NCI-H748 treated with DMSO at 0.1 percent for 48 hours (cell line): ENCODE results near the gene ARHGEF17.

Source experiments
- DNase-seq: peaks from one replicate; lab custom pipeline; 2025; lab: John Stamatoyannopoulos, UW

Gene ARHGEF17

DNA sequence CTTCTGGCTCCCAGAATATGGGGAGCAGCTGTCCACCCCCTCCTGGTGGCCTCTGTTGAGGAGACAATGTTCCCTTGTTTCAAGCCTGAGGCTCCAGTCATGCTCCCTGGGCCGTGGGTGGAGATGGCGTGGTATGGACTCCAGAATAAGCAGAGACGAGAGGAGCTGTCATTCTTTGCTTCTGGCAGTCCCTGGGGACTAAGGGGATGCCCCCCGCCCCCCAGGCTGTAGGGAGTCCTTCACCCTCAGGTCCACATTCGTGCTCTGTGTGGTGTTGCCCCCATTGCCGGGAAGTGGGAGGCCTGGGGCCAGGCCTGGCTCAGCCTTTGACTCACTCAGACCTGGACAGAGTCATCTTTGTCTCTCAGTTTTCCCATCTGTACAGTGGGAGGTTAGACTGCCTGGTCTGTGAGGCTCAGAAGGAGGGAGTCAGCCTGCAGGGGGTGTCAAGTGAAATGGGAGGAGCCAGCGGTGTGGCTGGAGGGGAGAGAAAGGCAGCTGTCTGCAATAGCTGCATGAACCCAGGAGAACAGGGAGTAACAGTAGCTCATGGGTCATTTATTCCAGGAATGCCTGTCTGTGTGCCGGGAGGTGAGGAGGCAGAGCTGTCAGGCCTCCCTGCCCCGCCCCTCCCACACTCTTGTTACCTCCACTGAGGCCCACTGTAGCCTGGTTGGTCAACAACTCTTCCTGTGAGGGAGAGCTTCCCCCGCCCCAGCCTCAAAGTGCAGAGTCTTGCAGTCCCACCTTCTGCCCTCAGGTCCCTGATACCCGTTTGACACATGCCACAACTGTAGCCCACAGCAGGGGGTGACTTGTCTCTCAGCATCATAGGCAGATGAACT lies 6.3 kb downstream of the ARHGEF17 start:
- DNase-seq = no peak

DNA sequence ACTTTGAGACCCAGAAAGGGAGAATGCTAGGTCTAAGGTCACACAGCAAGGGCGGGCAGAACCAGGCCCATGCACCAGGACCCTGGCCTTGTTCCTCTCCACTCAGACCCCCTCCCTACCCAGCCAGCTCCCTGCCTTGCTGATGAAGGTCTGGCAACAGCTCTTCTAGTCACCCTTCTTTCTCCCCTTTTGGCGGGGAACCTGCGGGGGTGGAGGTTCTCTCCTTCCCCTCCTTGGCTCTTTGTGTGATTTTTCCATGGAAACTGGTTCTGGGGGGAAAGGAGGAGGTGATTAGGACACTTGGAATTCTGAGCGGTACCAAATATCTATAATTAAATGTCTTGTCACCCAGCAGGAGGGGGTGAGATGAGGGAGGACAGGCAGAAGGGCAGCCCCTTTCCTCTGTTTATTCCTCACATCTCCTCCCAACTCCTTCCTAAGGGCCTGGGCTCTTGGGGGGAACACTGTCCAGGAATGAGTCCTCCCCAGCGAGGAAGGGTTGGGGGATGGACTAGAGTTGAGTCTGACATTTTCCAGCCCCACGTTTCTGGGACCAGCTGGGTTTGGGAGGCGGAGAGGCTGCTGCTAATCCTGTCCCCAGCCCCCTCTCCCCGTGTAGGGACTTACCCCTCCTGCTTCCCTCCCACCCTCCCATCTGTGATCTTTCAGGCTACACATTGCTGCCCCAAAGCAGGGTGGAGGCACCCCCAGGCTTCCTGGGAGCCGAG lies 7.4 kb downstream of the ARHGEF17 start:
- no peak for DNase-seq

DNA sequence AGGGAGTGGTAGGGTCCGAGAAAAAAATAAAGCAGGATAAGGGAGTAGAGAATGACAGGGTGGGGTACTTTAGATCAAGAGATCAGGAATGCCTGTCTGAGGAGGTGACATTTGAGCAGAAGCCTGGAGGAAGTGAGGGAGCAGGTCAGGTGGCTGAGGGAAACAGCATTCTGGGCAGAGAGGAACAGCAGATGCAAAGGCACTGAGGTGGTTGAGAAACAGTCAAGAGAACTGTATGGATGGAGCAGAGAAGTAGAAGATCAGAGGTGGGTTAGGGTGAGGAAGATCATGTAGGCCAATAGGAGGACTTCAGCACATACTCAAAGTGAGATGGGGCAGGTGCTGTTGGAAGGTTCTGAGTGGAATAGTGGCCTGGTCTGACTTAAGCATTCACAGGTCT lies 8.3 kb downstream of the ARHGEF17 start:
- DNase-seq = no peak

DNA sequence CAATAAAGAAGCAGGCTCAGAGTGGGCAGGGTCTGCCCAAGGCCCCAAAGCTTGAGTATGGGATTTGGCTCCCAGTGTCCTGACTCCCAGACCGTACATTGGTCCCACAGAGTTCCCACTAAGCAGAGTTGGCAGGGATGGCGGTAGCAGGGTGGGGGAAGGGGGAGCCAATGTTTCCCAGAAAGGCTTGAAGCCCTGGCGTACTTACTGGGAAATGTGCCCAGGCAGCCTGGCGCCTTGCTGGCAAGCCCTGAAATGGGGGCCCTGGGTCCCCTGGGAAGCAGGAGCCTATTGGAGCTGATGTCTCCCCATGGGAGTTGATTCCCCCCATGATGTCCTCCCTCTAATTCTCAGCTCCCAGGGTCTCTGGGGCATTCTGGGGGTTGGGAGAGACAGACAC lies 9.3 kb downstream of the ARHGEF17 start:
- DNase-seq = no peak

DNA sequence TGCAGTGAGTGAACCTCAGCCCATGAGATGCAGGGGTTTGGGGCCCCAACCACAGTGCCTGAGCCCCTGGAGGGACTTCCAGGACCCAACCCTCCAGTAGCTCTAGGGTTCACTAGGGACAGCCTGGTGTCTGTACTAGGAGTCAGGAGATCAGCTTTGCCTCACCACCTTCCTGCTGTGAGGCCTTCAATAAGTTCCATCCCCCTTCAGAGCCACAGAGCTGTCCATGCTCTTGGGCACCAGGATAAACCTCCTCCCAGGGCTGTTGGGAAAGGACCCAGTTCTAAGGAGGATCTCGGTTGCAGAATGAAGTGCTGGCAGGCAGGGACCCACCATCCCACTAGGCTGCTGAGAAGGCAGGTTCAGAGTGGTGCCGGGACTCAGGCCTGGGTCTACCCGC lies 9.7 kb downstream of the ARHGEF17 start:
- DNase-seq = no peak

DNA sequence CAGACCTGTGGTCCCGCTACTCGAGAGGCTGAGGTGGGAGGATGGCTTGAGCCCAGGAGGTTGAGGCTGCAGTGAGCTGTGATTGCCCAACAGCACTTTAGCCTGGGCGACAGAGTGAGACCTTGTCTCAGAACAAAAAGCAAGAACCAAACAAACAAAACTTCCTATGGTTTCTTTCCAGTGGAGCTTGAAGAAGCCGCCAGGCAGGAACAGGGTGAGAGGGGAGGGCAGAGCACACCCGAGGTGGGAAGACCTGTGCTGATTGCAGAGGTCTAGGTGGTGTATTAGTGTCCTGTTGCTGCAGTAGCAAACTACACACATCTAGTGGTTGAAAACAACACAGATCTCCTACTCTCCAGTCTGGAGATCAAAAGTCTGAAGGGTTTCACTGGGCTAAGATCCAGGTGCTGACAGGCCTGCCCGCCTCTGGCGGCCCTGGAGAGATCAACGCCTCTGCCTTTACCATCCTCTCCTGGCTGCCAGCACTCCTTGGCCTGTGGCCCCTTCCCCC lies 10.5 kb downstream of the ARHGEF17 start:
- no peak for DNase-seq

DNA sequence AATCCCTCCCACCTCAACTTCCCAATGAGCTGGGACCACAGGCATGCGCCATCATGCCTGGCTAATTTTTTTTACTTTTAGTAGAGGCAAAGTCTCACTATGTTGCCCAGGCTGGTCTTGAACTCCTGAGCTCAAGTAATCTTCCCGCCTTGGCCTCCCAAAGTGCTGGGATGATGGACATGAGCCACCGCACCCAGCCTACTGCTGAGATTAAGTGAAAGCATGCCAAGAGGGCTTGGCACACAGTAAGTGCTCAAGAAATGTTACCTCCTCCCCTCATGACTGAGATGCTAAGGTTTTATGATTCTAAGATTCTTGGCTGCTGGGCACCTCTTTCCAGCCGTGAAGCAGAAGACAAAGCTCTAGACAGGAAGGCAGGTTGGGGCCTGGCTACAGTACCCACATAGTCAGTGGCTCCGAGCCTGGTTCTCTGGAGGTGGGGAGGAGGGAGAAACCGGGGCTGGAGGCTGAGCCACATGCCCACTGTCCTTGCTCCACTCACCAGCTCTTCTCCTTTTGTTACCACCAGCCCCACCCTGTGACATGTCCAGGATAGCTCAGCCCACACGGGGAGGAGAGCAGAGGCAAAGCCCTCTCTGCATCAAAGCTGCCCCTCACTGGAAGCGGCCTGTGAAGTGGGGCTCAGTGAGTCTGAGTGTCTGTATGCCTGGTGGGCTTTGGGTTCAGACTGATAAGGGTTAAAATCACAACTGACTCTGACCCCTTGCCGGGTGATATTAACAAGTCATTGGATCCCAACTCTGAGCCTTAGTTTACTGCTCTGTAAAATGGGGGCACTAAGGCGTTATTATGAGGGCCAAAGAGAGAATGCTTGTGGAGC lies 12.9 kb downstream of the ARHGEF17 start:
- DNase-seq = no peak

DNA sequence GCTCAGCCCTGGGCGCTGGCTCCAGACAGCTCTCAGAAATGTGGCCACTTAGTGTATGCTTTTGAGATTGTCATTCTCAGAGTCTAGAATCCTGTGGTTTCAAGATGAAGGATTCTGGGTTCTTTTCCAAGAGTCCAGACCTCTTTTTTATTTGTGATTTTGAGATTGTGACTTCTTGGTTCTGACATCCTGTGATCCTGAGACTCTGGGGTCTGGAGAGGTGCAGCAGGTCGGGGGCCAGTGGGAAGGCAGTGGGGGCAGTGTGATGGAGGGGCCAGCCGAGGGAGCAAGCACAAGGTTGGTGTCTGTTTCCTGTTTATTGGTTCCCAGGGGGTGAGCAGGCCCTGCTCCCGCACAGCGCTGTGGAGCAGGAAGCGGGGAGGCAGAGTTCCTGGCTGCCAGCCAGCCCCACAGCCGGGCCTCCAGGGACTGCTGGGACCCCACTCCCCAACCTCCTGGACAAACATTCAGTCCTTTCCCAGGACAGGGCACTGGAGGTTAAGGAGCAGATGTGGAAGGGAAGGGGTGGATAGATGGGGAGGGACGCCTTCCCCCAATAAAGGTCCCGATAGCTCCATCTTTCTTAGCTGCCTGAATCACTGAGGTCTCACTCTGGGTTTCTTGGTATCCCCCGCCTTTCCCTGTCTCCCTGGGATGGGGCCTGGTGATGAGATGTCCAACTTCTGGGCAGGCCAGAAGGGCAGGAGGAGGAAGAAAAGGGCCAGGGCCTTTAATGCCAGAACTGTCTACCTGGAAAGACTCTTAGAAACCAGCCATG lies 13.7 kb downstream of the ARHGEF17 start:
- no peak for DNase-seq

DNA sequence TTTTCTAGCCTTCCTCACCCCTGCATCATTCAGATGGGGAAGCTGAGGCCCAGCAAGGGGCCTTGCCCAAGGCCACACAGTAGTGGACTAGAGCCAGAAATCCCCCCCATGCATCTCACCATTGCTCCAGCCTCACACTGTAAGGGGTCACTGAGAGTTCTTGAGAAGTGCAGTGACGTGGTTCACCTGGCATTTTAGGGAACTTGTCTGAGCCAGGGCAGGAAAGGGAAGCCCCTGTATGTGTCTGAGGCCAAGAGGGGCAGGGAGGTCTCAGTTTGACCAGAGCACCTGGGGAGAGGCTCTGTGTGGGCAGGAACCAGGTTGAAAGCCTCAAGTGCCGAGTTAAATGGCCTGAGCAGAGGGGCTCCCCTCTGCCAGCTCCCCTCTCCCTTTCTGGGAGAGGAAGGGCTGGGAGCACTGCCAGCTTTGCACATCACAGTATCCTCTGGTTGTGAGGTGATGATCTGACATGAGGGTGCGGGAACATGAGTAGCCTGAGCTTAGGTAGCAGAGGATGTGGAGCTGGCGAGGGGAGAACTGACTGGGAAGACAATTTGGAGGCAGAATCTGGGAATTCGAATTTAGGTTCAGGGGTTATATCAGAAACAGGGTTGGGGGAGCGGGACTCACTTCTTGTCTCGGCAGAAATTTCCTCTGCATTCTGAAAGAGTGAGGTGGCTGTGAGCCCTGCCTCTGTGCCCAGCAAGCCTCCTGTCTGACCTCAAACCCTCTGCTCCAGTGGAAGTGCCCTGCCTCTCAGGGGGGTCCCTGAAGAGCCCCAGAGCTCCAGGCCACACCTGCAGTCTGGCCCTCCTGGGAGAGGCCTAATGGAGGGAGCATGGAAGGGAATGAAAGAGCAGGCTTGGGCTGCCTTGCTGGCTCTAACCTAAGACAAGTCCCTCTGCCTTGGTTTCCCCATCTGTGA lies 14.6 kb downstream of the ARHGEF17 start:
- no peak for DNase-seq

DNA sequence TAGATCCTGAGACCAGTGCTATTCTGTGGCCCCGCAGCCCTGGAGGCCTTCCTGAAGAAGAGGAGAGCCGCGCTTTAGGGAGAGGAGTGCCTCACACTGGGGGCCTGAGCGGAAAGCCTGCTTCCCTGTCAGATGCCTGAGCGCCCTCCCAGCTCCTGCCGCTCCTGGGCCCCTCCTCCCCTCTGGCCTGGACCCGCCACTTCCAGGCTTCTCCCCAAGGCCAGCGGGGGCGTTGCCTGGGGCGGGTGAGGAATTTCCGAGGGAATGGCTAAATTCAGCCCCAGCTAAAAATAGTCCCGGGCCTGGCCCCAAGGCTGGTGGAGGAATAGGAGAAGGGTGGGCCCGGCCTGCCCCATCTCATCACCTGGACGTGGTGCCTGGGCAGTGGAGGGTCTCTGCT lies 15.4 kb downstream of the ARHGEF17 start:
- DNase-seq = no peak

DNA sequence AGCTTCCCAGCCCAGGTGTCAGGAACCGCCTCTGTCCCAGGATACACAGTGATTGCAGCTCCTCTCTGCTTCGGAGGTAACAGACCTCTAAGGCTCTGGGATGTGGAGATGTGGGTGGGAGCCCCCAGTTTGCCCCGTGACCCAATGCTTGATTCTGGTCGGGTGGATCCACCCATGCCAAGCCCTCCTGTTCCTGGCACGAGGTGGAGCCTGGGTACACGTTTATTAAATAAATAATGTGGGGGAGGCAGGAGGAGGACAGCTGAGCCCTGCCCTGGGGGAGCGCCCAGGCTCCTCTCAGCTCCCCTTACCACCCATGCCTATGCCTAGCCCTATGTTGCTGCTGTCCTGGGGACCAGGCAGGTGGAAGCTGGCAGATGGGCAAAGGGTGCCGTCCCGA lies 16.0 kb downstream of the ARHGEF17 start:
- no peak for DNase-seq

DNA sequence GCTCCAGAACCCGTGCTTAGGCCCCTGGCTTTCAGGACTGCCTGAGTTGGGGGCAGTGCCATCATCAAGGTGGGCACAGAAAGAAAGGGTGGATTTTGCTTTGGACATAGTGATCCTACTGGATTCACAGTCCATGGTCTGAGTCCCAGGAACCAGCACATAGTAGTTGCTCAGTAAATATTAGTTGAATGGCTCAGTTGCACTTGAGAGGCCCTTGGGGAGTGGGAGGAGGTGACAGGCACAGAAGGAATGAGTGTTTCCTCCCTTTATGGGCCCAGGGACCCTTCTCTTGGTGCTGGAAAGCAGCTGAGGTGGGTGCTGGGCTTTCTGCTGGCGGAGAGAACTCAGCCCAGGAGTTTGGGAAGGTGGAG lies 16.6 kb downstream of the ARHGEF17 start:
- DNase-seq = no peak

DNA sequence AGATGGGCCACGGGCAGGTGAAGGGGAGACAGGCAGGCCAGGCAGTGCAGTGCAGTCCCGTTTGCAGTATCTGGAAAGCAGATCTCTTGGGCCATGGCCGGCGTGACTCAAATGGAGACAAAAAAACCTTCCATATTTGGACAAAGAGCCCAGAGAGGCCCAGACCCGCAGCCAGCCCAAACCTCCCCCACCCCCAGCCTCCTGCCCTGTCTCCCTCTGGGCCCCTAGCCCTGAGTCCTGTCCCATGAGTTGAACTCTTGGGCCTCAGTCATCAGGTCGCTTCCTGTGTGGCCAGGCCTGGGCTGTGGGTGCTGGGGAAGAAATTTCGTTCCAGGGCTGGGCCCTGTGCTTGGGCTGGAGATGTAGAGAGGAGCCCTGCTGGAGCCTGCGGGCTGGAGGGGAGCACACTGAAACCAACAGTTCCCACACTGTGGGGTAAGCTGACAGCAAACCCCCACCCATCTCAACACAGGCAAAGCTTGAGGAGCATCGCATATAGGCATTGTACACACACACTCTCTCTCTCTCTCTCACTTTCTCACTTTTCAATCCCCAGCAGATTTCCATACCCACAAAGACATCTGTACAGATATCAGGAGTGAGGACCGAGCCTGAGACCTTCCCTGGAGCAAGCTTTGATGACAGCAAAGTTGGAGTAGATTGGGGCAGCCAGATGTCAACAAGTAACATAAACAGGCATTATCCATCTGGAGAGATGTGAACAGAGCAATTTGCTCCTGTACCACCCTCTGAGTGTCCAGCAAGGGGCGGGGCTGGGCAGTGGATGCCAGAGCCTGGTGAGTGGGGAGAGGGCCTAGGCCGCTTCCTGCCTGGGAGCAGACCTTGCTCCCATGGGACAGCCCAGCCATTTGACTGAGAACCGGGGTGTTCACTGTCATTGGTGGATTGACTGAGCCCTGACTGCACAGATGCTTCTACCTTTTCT lies 17.2 kb downstream of the ARHGEF17 start:
- DNase-seq = no peak

DNA sequence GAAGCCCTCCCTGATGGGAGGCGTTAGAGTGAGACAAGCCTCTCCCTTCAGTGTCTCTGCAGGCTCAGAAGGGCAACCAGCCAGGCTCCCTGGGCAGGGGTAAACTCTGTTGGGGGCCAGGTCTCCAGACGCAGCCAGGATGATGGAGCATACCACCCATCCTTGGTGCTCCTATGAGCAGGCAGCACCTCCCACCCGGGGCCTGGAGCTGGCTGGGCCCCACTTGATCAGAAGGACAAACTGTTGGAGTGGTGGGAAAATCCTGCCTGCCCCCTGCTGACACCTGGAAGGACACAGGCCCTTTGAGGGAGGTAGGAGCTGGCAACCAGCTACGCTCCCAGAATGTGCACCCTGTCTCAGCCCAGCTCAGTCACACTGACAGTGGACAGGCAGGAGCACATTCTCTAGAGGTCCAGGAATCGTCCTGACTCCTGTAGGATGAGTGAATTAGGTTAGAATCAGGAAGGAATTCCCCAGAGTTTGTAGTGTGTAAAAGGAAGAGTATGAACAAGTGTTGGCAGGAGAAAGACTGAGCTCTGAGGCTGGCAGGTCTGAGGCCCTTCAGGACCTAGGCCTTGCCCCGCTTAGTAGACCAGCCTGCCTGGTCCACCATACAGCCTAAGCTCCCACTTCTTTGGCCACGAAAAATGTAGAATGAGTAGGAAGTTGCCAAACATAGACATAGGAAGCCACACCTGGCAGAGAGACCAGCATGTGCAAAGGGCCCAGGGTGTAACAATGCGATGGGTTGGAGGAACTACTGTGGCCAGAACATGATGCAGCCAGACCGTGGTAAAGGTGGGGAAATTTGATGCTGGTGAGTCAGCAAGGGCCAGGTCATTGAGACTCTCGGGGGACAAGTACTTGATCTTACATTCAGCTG lies 19.1 kb downstream of the ARHGEF17 start:
- no peak for DNase-seq

DNA sequence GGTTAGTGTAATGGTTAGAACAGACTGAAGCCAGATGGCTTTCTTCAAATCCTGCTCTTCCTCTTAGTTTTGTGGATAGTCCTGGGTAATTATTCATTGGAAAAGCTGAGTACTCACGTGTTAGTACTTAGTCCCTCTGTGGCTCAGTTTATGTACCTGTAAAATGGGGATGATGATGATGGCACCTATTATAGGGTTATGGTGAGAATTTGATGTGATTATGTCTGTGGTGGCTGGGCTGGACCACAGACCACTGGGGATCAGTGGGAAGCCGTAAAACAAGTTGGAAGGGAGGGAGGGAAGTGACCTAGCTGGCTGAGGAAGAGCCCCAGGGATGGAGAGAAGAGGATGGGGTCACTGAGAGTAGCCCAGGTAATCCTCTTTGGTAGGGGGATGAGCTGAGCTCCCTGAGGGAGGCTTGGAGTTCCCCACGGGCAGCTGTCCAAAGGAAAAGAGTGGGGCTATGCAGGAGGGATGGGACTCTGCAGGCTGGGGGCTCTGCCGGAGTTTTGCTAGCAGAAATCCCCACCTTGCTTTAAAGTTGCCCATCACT lies 19.8 kb downstream of the ARHGEF17 start:
- DNase-seq = no peak

DNA sequence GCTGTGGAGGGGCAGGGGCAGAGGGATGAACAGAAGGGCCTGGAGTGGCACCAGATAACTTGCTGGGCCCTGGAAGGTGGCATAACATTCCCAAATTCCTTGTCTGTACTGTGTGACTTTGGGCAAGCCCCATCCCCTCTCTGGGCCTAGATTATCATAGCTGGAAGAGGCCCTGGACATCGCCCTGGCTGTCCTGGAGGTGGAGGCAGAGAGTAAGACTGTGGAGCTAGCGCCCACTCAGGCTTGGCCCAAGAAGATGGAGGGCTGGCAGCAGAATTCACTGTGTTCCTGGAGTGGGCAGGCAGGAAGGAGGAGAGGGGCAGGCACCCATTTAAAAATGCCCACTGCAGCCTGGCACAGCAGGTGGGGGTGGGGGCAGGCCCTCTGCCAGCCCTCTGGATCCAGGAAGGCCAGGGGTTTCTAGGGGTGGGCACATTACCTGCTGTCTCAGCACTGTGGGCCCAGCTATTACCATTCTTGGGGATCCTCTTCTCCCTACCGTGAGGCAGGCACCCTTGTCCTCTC lies 22.6 kb downstream of the ARHGEF17 start:
- no peak for DNase-seq

DNA sequence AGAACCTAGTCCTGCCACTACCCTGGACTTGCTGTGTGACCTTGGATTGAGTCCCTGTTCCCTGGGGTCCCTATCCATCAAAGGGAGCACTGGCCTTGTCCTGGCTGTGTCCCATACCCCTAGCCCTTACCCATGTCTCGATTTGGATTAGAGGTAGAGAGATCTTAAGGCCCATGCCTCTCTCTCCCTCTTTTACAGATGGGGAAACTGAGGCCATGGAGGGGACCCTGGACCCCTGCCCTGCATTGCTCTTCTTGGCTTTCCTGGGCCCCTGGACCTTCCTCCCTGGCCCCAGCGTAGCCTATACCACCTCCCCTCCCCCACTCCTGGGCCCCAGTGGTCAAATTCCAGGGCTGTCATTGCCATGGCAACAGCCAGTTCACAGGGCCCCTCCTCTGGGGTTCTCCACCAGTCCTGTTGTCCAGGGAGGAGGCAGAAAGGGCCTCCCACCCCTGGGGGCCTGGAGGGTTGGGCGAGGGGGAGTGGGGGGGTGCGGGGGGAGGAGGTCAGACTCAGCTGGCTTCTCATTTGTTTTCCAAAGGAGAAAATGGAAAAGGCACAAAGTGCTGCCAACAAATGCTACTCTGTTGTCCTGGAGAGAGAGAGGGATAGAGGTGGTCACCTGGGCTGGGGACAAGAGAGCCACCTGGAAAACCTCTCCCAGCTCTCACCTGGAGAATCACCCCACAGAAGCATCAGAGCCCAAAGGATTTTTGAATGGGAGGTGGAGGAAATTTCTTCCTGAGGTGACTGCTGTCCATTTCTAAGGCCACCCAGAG lies 23.3 kb downstream of the ARHGEF17 start:
- DNase-seq = no peak
